Tibial nerve (tissue), 4 donors: ENCODE measurements around the gene RIMS4. TPM values are rescaled to one million over a fixed set of nuclear protein-coding genes. Genes with fewer than 3 reads are reported as not detected.

Experiments
- DNase-seq, 2 donors: peaks; one replicate each; pipeline ENCODE4 v3.0.0-alpha.2; 2019; ENCODE audit warnings: low spot score in 2 of 2
- H3K27ac ChIP-seq, 4 donors: fragments of 200-600 bp; sonication (generic) in 3 of 4; one replicate each; pipeline ENCODE4 v1.5.1; 2017 to 2019; ENCODE audit warnings: mild to moderate bottlenecking in 1 of 4
- H3K27me3 ChIP-seq, 2 donors: fragments of 200-600 bp; sonication (generic) in 1 of 2; one replicate each; pipeline versions ENCODE4 v1.5.1 to v1.6.0; 2017 to 2019
- H3K36me3 ChIP-seq, 3 donors: fragments of 200-600 bp; sonication (generic); one replicate each; pipeline ENCODE4 v1.5.1; 2018 to 2019
- H3K4me1 ChIP-seq, 4 donors: fragments of 200-600 bp; sonication (generic) in 3 of 4; one replicate each; pipeline ENCODE4 v1.5.1; 2017 to 2019
- H3K4me3 ChIP-seq, 4 donors: fragments of 200-600 bp; sonication (generic) in 3 of 4; one replicate each; pipeline ENCODE4 v1.5.1; 2017 to 2019; ENCODE audit warnings: mild to moderate bottlenecking in 1 of 4, moderate library complexity in 1 of 4
- H3K9me3 ChIP-seq, 4 donors: fragments of 200-600 bp; sonication (generic) in 3 of 4; one replicate each; pipeline ENCODE4 v1.5.1; 2017 to 2019
- CTCF ChIP-seq, 5 experiments: fragments of 200-600 bp in 3 of 5; fragments of 450-650 bp in 2 of 5; sonication (generic) in 3 of 5; IDR thresholded peaks; one replicate each; pipeline ENCODE4 v1.5.1; 2016 to 2019; ENCODE audit warnings: antibody characterized with exemption in 5 of 5, mild to moderate bottlenecking in 3 of 5, moderate library complexity in 2 of 5
- EP300 ChIP-seq, 2 donors: sonication (generic); formaldehyde crosslinking; IDR thresholded peaks; one replicate each; pipeline ENCODE4 v1.6.1; 2017; ENCODE audit warnings: antibody characterized with exemption in 2 of 2, mild to moderate bottlenecking in 1 of 2
- POLR2A ChIP-seq, 2 donors: fragments of 450-650 bp; IDR thresholded peaks; one replicate each; pipeline ENCODE4 v1.6.1; 2017; ENCODE audit warnings: antibody characterized with exemption in 2 of 2, mild to moderate bottlenecking in 2 of 2, moderate library complexity in 2 of 2
- WGBS, 2 donors: methylation state at CpG; one replicate each; pipeline ENCODE4 v1.1.5; 2018; 5-methylcytosine and 5-hydroxymethylcytosine counted together
- total RNA-seq, 4 donors: library from RNA; depleted of rRNA; stranded (reverse); fragments of >200 nt; gene quantifications; one replicate each; pipeline ENCODE4 v1.1.0, GENCODE V29; 2016

Gene RIMS4
- total RNA-seq, 4 donors from 2014 or later = 0.21 to 4.7 (median 1.7) TPM

GRCh38 chr20:44737116-44737515 is 73.2 kb downstream of the RIMS4 start:
- peaks cover 0 to 17% (median 2%) of the 10 kb centered on the region in 4 donors for H3K4me1 ChIP-seq
- H3K4me3 ChIP-seq = no peak overlapping the region
- WGBS, 2 donors = 95 to 99% methylated on average over 4 of the region's 4 CpGs
- no peaks in the 10 kb centered on the region for H3K9me3 ChIP-seq
- TF ChIP-seq POLR2A (IDR thresholded peaks at IDR 0.05) (no peak), CTCF (IDR thresholded peaks at IDR 0.05) (no peak), EP300 (IDR thresholded peaks at IDR 0.05) (no peak)
- H3K27ac ChIP-seq = no peak overlapping the region
- no peak for DNase-seq
- H3K27me3 ChIP-seq = no peaks in the 10 kb centered on the region
- no peaks in the 10 kb centered on the region for H3K36me3 ChIP-seq

GRCh38 chr20:44736170-44737021 is 74.0 kb downstream of the RIMS4 start:
- WGBS, 2 donors = 24 to 36% methylated on average over 6 of the region's 6 CpGs
- Histone ChIP-seq H3K27me3 (no peaks in the 10 kb centered on the region), H3K9me3 (no peaks in the 10 kb centered on the region), H3K36me3 (no peaks in the 10 kb centered on the region), H3K4me3 (no peak overlapping the region), H3K4me1 (peaks cover 0 to 17% (median 2%) of the 10 kb centered on the region in 4 donors), H3K27ac (peak overlapping the region in 1 of 4 donors; percentile 39)
- TF ChIP-seq EP300 (IDR thresholded peaks at IDR 0.05) = peak in 1 of 2 donors; percentile 32
- no peak for TF ChIP-seq POLR2A (IDR thresholded peaks at IDR 0.05)
- TF ChIP-seq CTCF (IDR thresholded peaks at IDR 0.05) = peak in 1 of 5 experiments; percentile 21
- DNase-seq = peak in 1 of 2 donors; percentile 68

- WGBS, 2 donors = 80 to 95% methylated on average over 4 of the region's 4 CpGs
- Histone ChIP-seq H3K27me3 (no peaks in the 10 kb centered on the region), H3K4me3 (no peak overlapping the region), H3K9me3 (no peaks in the 10 kb centered on the region), H3K36me3 (no peaks in the 10 kb centered on the region), H3K27ac (peak overlapping the region in 1 of 4 donors; percentile 39), H3K4me1 (peaks cover 0 to 17% (median 2%) of the 10 kb centered on the region in 4 donors)
- TF ChIP-seq CTCF (IDR thresholded peaks at IDR 0.05) (no peak), POLR2A (IDR thresholded peaks at IDR 0.05) (no peak), EP300 (IDR thresholded peaks at IDR 0.05) (no peak)
- DNase-seq = no peak
Observed at GRCh38 chr20:44735816-44736169, 74.6 kb downstream of the RIMS4 start.

- DNase-seq = no peak
- Histone ChIP-seq H3K27me3 (no peaks in the 10 kb centered on the region), H3K9me3 (no peaks in the 10 kb centered on the region), H3K27ac (no peak overlapping the region), H3K4me1 (peaks cover 0 to 24% (median 2%) of the 10 kb centered on the region in 4 donors), H3K36me3 (no peaks in the 10 kb centered on the region), H3K4me3 (no peak overlapping the region)
- TF ChIP-seq EP300 (IDR thresholded peaks at IDR 0.05) (no peak), POLR2A (IDR thresholded peaks at IDR 0.05) (no peak), CTCF (IDR thresholded peaks at IDR 0.05) (no peak)
- 66 to 70% methylated on average over 3 of the region's 3 CpGs for WGBS, 2 donors
Observed at GRCh38 chr20:44734938-44735337, 75.4 kb downstream of the RIMS4 start.

GRCh38 chr20:44733341-44734069 is 76.8 kb downstream of the RIMS4 start:
- no peaks in the 10 kb centered on the region for H3K36me3 ChIP-seq
- H3K9me3 ChIP-seq = no peaks in the 10 kb centered on the region
- no peaks in the 10 kb centered on the region for H3K27me3 ChIP-seq
- no peak overlapping the region for H3K4me3 ChIP-seq
- peaks cover 0 to 29% (median 10%) of the 10 kb centered on the region in 4 donors for H3K4me1 ChIP-seq
- peak; percentile 57 to 84 for DNase-seq
- WGBS, 2 donors = 26 to 45% methylated on average over 4 to 7 of the region's 7 CpGs
- no peak overlapping the region for H3K27ac ChIP-seq
- TF ChIP-seq EP300 (IDR thresholded peaks at IDR 0.05) (peak in 1 of 2 donors; percentile 43), POLR2A (IDR thresholded peaks at IDR 0.05) (no peak), CTCF (IDR thresholded peaks at IDR 0.05) (peak; percentile 73 to 96 (median 90))
